Ovary (tissue), 9 donors: ENCODE data around the gene FGFRL1. TPM values are rescaled to one million over a fixed set of nuclear protein-coding genes. Genes with fewer than 3 reads are reported as not detected.
A peak's percentile ranks its signal among the peaks of the same experiment; 100 is the strongest.

Source experiments
- DNase-seq, 5 donors: peaks; one replicate each; pipeline ENCODE4 v3.0.0-alpha.2; 2019 to 2020
- H3K27ac ChIP-seq, 2 donors: fragments of 200-600 bp; one replicate each; pipeline versions ENCODE4 v1.5.1 to v1.8.0; 2019 to 2022
- H3K27me3 ChIP-seq: fragments of 200-600 bp; one replicate; pipeline ENCODE4 v1.8.0; 2022
- H3K36me3 ChIP-seq: fragments of 200-600 bp; sonication (generic); one replicate; pipeline ENCODE4 v1.5.1; 2019
- H3K4me1 ChIP-seq: one replicate; pipeline ENCODE4 v1.8.1; 2013; ENCODE audit warnings: mild to moderate bottlenecking, moderate library complexity; ENCODE audit not compliant: insufficient read depth
- H3K4me3 ChIP-seq: fragments of 200-600 bp; sonication (generic); one replicate; pipeline ENCODE4 v1.5.1; 2017
- H3K9me3 ChIP-seq, 2 donors: fragments of 200-600 bp in 1 of 2; sonication (generic) in 1 of 2; one replicate each; pipeline versions ENCODE4 v1.5.1 to v1.8.1; 2013 to 2019; ENCODE audit warnings: mild to moderate bottlenecking in 1 of 2, moderate library complexity in 1 of 2
- CTCF ChIP-seq, 3 donors: fragments of 450-650 bp in 2 of 3; fragments of 200-600 bp in 1 of 3; IDR thresholded peaks; one replicate each; pipeline versions ENCODE4 v1.5.1 to v1.8.0; 2016 to 2022; ENCODE audit warnings: antibody characterized with exemption in 3 of 3, mild to moderate bottlenecking in 1 of 3
- EP300 ChIP-seq: sonication (generic); formaldehyde crosslinking; IDR thresholded peaks from one replicate; pipeline ENCODE4 v1.6.1; 2017; ENCODE audit warnings: antibody characterized with exemption
- POLR2A ChIP-seq: fragments of 450-650 bp; IDR thresholded peaks from one replicate; pipeline ENCODE4 v1.6.1; 2017; ENCODE audit warnings: antibody characterized with exemption, mild to moderate bottlenecking, moderate library complexity
- WGBS, 3 donors: extraction: QIAGEN DNeasy Blood & Tissue Kit in 1 of 3; methylation state at CpG; one replicate each; pipeline versions ENCODE4 v1.1.5 to v1.1.7; 2013 to 2017; 5-methylcytosine and 5-hydroxymethylcytosine counted together
- intact Hi-C, 4 donors: fragments of 100-400 bp; cut with DNase I; formaldehyde crosslinking; loops; one replicate each; pipeline versions ENCODE4 v1.11.0 to v1.15.1; 2022 to 2023
- polyA plus RNA-seq, 2 donors: library from polyadenylated mRNA; stranded (reverse); fragments of 200-250 nt in 1 of 2; fragments of 350-450 nt in 1 of 2; fragmentation: Illumina TruSeq in 1 of 2; extraction: RNeasy Lipid Tissue Mini Kit (QIAGEN cat#74804) in 1 of 2; gene quantifications; one replicate each; pipeline ENCODE4 v1.2.3, GENCODE V29; 2013 to 2014
- total RNA-seq, 7 donors: library from RNA; depleted of rRNA in 2 of 7; stranded (reverse); fragments of >200 nt in 2 of 7; fragmentation: NEBNext Ultra II Directional in 3 of 7; extraction: Animal tissue kit (Norgen Biotek cat#: 25700) in 3 of 7; gene quantifications; one replicate each; pipeline versions ENCODE4 v1.1.0 to v1.2.4, GENCODE V29; 2016 to 2023
- donor health status: DM: no; HTN: no; CAD: no; lungs with moderate emphysema.
- donor health status: DM: no; HTN: no; CAD: no.
- donor health status: Bipolar disorder and iron deficiency.
- donor health status: DM: yes; HTN: yes; CAD: no.
- donor health status: DM: no; HTN: no; CAD: no.
- donor health status: DM: yes; HTN: yes; CAD: no.

Gene FGFRL1
- total and polyA plus RNA-seq, 9 donors = 23.4 to 59.1 (median 38.7) TPM

GRCh38 chr4:1047106-1047975, 35.9 kb downstream of the FGFRL1 start:
- Histone ChIP-seq H3K9me3 (no peaks in the 10 kb centered on the region), H3K4me1 (peaks cover 16% of the 10 kb centered on the region), H3K27ac (no peak overlapping the region), H3K36me3 (no peaks in the 10 kb centered on the region), H3K27me3 (no peaks in the 10 kb centered on the region), H3K4me3 (peak overlapping the region; percentile 18)
- intact Hi-C loops = no loop called here
- WGBS, 3 donors = 29 to 52% (median 37%) methylated on average over 40 to 41 of the region's 41 CpGs
- TF ChIP-seq EP300 (no peak), POLR2A (no peak), CTCF (IDR thresholded peaks at IDR 0.05) (no peak)
- peak; percentile 30 to 60 (median 55) for DNase-seq

- intact Hi-C loops = no loop called here
- Histone ChIP-seq H3K36me3 (no peaks in the 10 kb centered on the region), H3K27me3 (no peaks in the 10 kb centered on the region), H3K4me3 (no peak overlapping the region), H3K27ac (no peak overlapping the region), H3K9me3 (no peaks in the 10 kb centered on the region), H3K4me1 (peaks cover 18% of the 10 kb centered on the region)
- DNase-seq = peak; percentile 12 to 46 (median 28)
- 71 to 78% (median 72%) methylated on average over 34 of the region's 34 CpGs for WGBS, 3 donors
- TF ChIP-seq EP300 (no peak), POLR2A (no peak), CTCF (IDR thresholded peaks at IDR 0.05) (no peak)
These were observed 36.7 kb downstream of the FGFRL1 start for GRCh38 chr4:1047976-1048772.

- 86 to 89% (median 88%) methylated on average over 16 of the region's 16 CpGs for WGBS, 3 donors
- Histone ChIP-seq H3K27me3 (no peaks in the 10 kb centered on the region), H3K36me3 (no peaks in the 10 kb centered on the region), H3K4me1 (peaks cover 12% of the 10 kb centered on the region), H3K27ac (no peak overlapping the region), H3K4me3 (no peak overlapping the region), H3K9me3 (no peaks in the 10 kb centered on the region)
- no peak for TF ChIP-seq EP300
- TF ChIP-seq POLR2A = no peak
- no peak for TF ChIP-seq CTCF (IDR thresholded peaks at IDR 0.05)
- intact Hi-C loops = no loop called here
- peak; percentile 11 to 30 (median 15) for DNase-seq
These were observed 37.6 kb downstream of the FGFRL1 start for GRCh38 chr4:1048773-1049590.

GRCh38 chr4:1049591-1049905, 38.1 kb downstream of the FGFRL1 start:
- DNase-seq = peak; percentile 15 to 43 (median 34)
- WGBS, 3 donors = 78 to 83% (median 81%) methylated on average over 21 of the region's 21 CpGs
- Histone ChIP-seq H3K4me1 (peaks cover 7% of the 10 kb centered on the region), H3K27ac (no peak overlapping the region), H3K36me3 (no peaks in the 10 kb centered on the region), H3K9me3 (no peaks in the 10 kb centered on the region), H3K27me3 (no peaks in the 10 kb centered on the region), H3K4me3 (no peak overlapping the region)
- TF ChIP-seq EP300 (no peak), POLR2A (no peak), CTCF (IDR thresholded peaks at IDR 0.05) (no peak)
- intact Hi-C loops = no loop called here
